HEK293 (cell line): ENCODE results near the gene FSCN2.

ENCODE experiments used
- CTCF ChIA-PET: fragments of 350-600 bp; formaldehyde crosslinking; extraction: SDS; loops from one replicate; lab custom pipeline; 2021; ENCODE audit warnings: antibody characterized with exemption; lab: Yijun Ruan, JAX
- POLR2A ChIA-PET: fragments of 300-600 bp; formaldehyde crosslinking; extraction: SDS; loops from one replicate; lab custom pipeline; 2020; ENCODE audit warnings: antibody characterized with exemption, inconsistent platforms; lab: Yijun Ruan, JAX
- H3K27ac ChIP-seq: fragments of 200-500 bp; sonication (Bioruptor generic); 2 replicates; pipeline ENCODE4 v1.5.1; 2014; ENCODE audit warnings: low read depth, low read length, control low read depth, inconsistent platforms; ENCODE audit errors: extremely low read depth
- H3K36me3 ChIP-seq, 2 experiments: fragments of 200-500 bp in 1 of 2; sonication (Bioruptor generic) in 1 of 2; 1 replicate in 1 of 2; 2 replicates in 1 of 2; pipeline ENCODE4 v1.5.1; 2014 to 2017; ENCODE audit warnings: inconsistent platforms in 2 of 2, low read length in 2 of 2; ENCODE audit not compliant: control insufficient read depth in 2 of 2, insufficient read depth in 1 of 2
- H3K4me1 ChIP-seq: fragments of 200-500 bp; sonication (Bioruptor generic); 2 replicates; pipeline ENCODE4 v1.5.1; 2014; ENCODE audit warnings: mild to moderate bottlenecking, low read length, inconsistent platforms; ENCODE audit not compliant: control insufficient read depth, insufficient read depth
- H3K4me3 ChIP-seq: 2 replicates; pipeline ENCODE4 v1.5.1; 2011; ENCODE audit warnings: low read depth, mild to moderate bottlenecking, control low read depth, low read length, moderate library complexity
- H3K9me3 ChIP-seq: fragments of 200-500 bp; sonication (Bioruptor generic); 2 replicates; pipeline ENCODE4 v1.5.1; 2014; ENCODE audit warnings: low read depth, low read length, inconsistent platforms; ENCODE audit not compliant: control insufficient read depth, insufficient read depth
- CTCF ChIP-seq: fragments of 450-650 bp; formaldehyde crosslinking; IDR thresholded peaks from 2 replicates; pipeline ENCODE4 v1.5.1; 2016; ENCODE audit warnings: missing biosample characterization, missing genetic modification characterization
- EGR2 ChIP-seq: fragments of 450-650 bp; formaldehyde crosslinking; IDR thresholded peaks from 2 replicates; pipeline ENCODE4 v1.5.1; 2016; ENCODE audit warnings: low read depth, missing biosample characterization, missing genetic modification characterization
- FEZF1 ChIP-seq: fragments of 450-650 bp; formaldehyde crosslinking; IDR thresholded peaks from 2 replicates; pipeline ENCODE4 v1.5.1; 2016; ENCODE audit warnings: missing biosample characterization, missing genetic modification characterization
- HOXA7 ChIP-seq: sonication (generic); formaldehyde crosslinking; IDR thresholded peaks from 2 replicates; pipeline ENCODE4 v1.8.1; 2022; ENCODE audit warnings: missing genetic modification reagents, borderline replicate concordance
- PRDM2 ChIP-seq: fragments of 450-650 bp; formaldehyde crosslinking; IDR thresholded peaks from 2 replicates; pipeline ENCODE4 v1.5.1; 2016; ENCODE audit warnings: missing biosample characterization, missing genetic modification characterization, borderline replicate concordance
- RBAK ChIP-seq: fragments of 450-650 bp; formaldehyde crosslinking; IDR thresholded peaks from 2 replicates; pipeline ENCODE4 v1.5.1; 2016; ENCODE audit warnings: missing biosample characterization, missing genetic modification characterization
- SALL2 ChIP-seq: fragments of 450-650 bp; formaldehyde crosslinking; IDR thresholded peaks from 2 replicates; pipeline ENCODE4 v1.5.0; 2017; ENCODE audit warnings: missing biosample characterization, mild to moderate bottlenecking, missing genetic modification characterization, borderline replicate concordance
- SP3 ChIP-seq: fragments of 450-650 bp; formaldehyde crosslinking; IDR thresholded peaks from 2 replicates; pipeline ENCODE4 v1.5.1; 2016; ENCODE audit warnings: missing biosample characterization, missing genetic modification characterization
- YY1 ChIP-seq: fragments of 450-650 bp; formaldehyde crosslinking; IDR thresholded peaks from 2 replicates; pipeline ENCODE4 v1.5.1; 2018; ENCODE audit warnings: missing biosample characterization, missing genetic modification characterization
- ZBTB48 ChIP-seq: fragments of 450-650 bp; formaldehyde crosslinking; IDR thresholded peaks from 2 replicates; pipeline ENCODE4 v1.5.1; 2016; ENCODE audit warnings: missing biosample characterization, missing genetic modification characterization
- ZBTB6 ChIP-seq: fragments of 450-650 bp; formaldehyde crosslinking; IDR thresholded peaks from 2 replicates; pipeline ENCODE4 v1.5.1; 2017; ENCODE audit warnings: missing biosample characterization, missing genetic modification characterization
- ZBTB8A ChIP-seq: fragments of 450-650 bp; formaldehyde crosslinking; IDR thresholded peaks from 2 replicates; pipeline ENCODE4 v1.5.1; 2016; ENCODE audit warnings: missing biosample characterization, missing genetic modification characterization
- ZFHX2 ChIP-seq: fragments of 450-650 bp; formaldehyde crosslinking; conservative IDR thresholded peaks from 2 replicates; pipeline ENCODE4 v1.5.1; 2016; ENCODE audit warnings: missing biosample characterization, missing genetic modification characterization
- ZIC2 ChIP-seq: fragments of 450-650 bp; formaldehyde crosslinking; IDR thresholded peaks from 2 replicates; pipeline ENCODE4 v1.5.1; 2016; ENCODE audit warnings: missing biosample characterization, missing genetic modification characterization
- ZNF223 ChIP-seq: fragments of 450-650 bp; formaldehyde crosslinking; IDR thresholded peaks from 2 replicates; pipeline ENCODE4 v1.5.1; 2016; ENCODE audit warnings: missing biosample characterization, missing genetic modification characterization
- ZNF350 ChIP-seq: fragments of 450-650 bp; formaldehyde crosslinking; IDR thresholded peaks from 2 replicates; pipeline ENCODE4 v1.5.0; 2017; ENCODE audit warnings: missing biosample characterization, mild to moderate bottlenecking, missing genetic modification characterization
- ZNF354C ChIP-seq: fragments of 450-650 bp; formaldehyde crosslinking; IDR thresholded peaks from 2 replicates; pipeline ENCODE4 v1.5.1; 2016; ENCODE audit warnings: missing biosample characterization, missing genetic modification characterization, low read depth, borderline replicate concordance
- ZNF366 ChIP-seq: fragments of 450-650 bp; formaldehyde crosslinking; conservative IDR thresholded peaks from 2 replicates; pipeline ENCODE4 v1.5.1; 2016; ENCODE audit warnings: missing biosample characterization, missing genetic modification characterization
- ZNF398 ChIP-seq: fragments of 450-650 bp; formaldehyde crosslinking; IDR thresholded peaks from 2 replicates; pipeline ENCODE4 v1.5.1; 2017; ENCODE audit warnings: missing biosample characterization, missing genetic modification characterization
- ZNF48 ChIP-seq: fragments of 450-650 bp; formaldehyde crosslinking; IDR thresholded peaks from 2 replicates; pipeline ENCODE4 v1.5.1; 2016; ENCODE audit warnings: missing biosample characterization, missing genetic modification characterization
- ZNF624 ChIP-seq: fragments of 450-650 bp; formaldehyde crosslinking; IDR thresholded peaks from 2 replicates; pipeline ENCODE4 v1.5.1; 2017; ENCODE audit warnings: missing biosample characterization, missing genetic modification characterization
- ZNF629 ChIP-seq: fragments of 450-650 bp; formaldehyde crosslinking; IDR thresholded peaks from 2 replicates; pipeline ENCODE4 v1.5.1; 2017; ENCODE audit warnings: missing biosample characterization, missing genetic modification characterization
- ZNF658 ChIP-seq: fragments of 450-650 bp; formaldehyde crosslinking; IDR thresholded peaks from 2 replicates; pipeline ENCODE4; 2016; ENCODE audit warnings: missing biosample characterization, missing genetic modification characterization
- ZNF660 ChIP-seq: fragments of 450-650 bp; IDR thresholded peaks from 2 replicates; pipeline ENCODE4 v1.5.1; 2018; ENCODE audit warnings: missing biosample characterization, mild to moderate bottlenecking, missing genetic modification characterization
- ZNF677 ChIP-seq: fragments of 450-650 bp; IDR thresholded peaks from 2 replicates; pipeline ENCODE4 v1.5.0; 2018; ENCODE audit warnings: missing biosample characterization, mild to moderate bottlenecking, missing genetic modification characterization, moderate library complexity
- ZNF768 ChIP-seq: fragments of 450-650 bp; formaldehyde crosslinking; IDR thresholded peaks from 2 replicates; pipeline ENCODE4 v1.5.1; 2018; ENCODE audit warnings: missing biosample characterization, mild to moderate bottlenecking, missing genetic modification characterization
- ZNF777 ChIP-seq: fragments of 450-650 bp; formaldehyde crosslinking; IDR thresholded peaks from 2 replicates; pipeline ENCODE4 v1.5.1; 2017; ENCODE audit warnings: missing biosample characterization, missing genetic modification characterization, borderline replicate concordance
- ZXDB ChIP-seq: fragments of 450-650 bp; formaldehyde crosslinking; IDR thresholded peaks from 2 replicates; pipeline ENCODE4 v1.5.1; 2016; ENCODE audit warnings: missing biosample characterization, missing genetic modification characterization

Gene FSCN2

DNA sequence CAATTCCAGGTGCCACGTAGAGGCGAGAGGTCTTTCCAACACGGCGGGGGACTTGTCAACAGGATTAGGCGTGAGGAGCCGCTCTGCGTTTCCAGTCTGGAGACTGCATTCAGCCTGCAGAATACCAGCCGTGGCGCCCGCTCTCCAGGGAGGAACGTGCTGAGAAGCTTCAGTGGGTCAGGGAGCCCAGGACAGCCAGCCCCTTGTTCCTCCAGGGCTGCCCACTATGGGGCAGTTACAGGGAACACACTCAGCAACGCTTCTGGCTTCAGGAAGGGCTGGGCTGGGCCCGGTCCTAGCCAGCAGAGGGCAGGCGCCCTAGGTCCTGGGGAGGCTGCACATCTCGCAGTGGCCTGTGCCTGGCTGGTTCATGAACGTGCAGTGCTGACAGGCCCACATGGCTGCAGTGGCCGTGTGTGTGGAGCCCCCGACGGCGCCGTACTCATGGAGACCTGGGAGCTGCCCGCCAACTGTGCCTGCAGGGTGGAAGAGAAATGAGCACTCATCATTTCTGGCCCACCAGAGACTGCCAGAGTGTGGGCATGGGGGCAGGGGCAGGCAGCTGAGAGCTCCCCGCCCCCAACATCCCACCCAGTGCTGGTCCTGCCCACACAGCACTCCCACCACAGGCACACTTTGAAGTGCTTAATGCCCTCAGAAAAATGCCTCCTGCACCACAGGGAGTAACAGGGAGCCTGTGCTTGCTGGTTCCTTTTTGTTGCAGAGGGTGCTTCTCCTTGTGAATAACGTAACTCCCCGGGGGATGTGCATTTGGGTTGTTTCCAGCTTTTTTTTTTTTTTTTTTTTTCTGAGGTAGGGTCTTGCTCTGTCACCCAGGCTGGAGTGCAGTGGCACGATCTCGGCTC, 31.0 kb downstream of the FSCN2 start:
- H3K36me3 ChIP-seq: peaks cover 49 to 80% of the 10 kb centered on the region in 2 experiments
- H3K4me1 ChIP-seq: peaks cover 3% of the 10 kb centered on the region
- no peak overlapping the region for H3K4me3 ChIP-seq
- ChIA-PET POLR2A (interaction anchor here (0.6 to 4.0 kb wide), 4 partner anchors 7 to 462 kb away, joined by 3 to 16 read pairs (median 4); no protein-coding TSS in a partner anchor), CTCF (interaction anchor here (0.6 to 1.6 kb wide), 2 partner anchors 25 to 42 kb away, joined by 4 to 5 read pairs; no protein-coding TSS in a partner anchor)
- no peak overlapping the region for H3K27ac ChIP-seq
- no peaks in the 10 kb centered on the region for H3K9me3 ChIP-seq
- TF ChIP-seq CTCF (tag by site-specific recombination) (peak; percentile 86), ZNF624 (tag by site-specific recombination) (no peak), ZNF677 (tag by site-specific recombination) (no peak), ZNF366 (tag by site-specific recombination) (no peak), ZNF629 (tag by site-specific recombination) (no peak), ZBTB6 (tag by site-specific recombination) (no peak), HOXA7 (CRISPR knock-in tag) (no peak), PRDM2 (tag by site-specific recombination) (no peak), RBAK (no peak), ZBTB8A (tag by site-specific recombination) (no peak), SALL2 (tag by site-specific recombination) (no peak), ZNF354C (tag by site-specific recombination) (no peak), ZNF350 (tag by site-specific recombination) (no peak), EGR2 (tag by site-specific recombination) (peak; percentile 93), ZNF48 (tag by site-specific recombination) (no peak), ZNF777 (tag by site-specific recombination) (no peak), ZNF223 (tag by site-specific recombination) (no peak), ZNF768 (no peak), YY1 (tag by site-specific recombination) (no peak), ZFHX2 (tag by site-specific recombination) (peak; percentile 96), ZIC2 (tag by site-specific recombination) (peak; percentile 69), ZNF398 (tag by site-specific recombination) (no peak), ZNF660 (tag by site-specific recombination) (no peak), FEZF1 (no peak), ZNF658 (tag by site-specific recombination) (no peak), ZXDB (tag by site-specific recombination) (no peak), ZBTB48 (tag by site-specific recombination) (no peak), SP3 (no peak)
